Measurements from ENCODE around the gene MIA2.

- TF ChIP-seq CTCF (IDR thresholded peaks at IDR 0.05), result no peak
- TF ChIP-seq ZFX (IDR thresholded peaks at IDR 0.05; ENCODE audit: borderline replicate concordance), result no peak
These were observed 21.0 kb upstream of the MIA2 start for GRCh38 chr14:39212693-39213092.

All from 22Rv1 (cell line).